HG03571 (cell line): Measurements from ENCODE around the gene FIS1.
"Not testable (repeated sequence)": the region's sequence is repeated elsewhere in the genome, so short reads cannot be mapped to it uniquely, and the experiment has no call there.

ENCODE experiments used
- ATAC-seq: cut with Tn5 transposase; IDR thresholded peaks from one replicate; pipeline ENCODE4 v1.9.1; 2021; ENCODE audit not compliant: unreplicated experiment

Gene FIS1

GRCh38 chr7:101258243-101258731, 13.4 kb upstream of the FIS1 start:
- ATAC-seq = no peak

GRCh38 chr7:101255796-101256195, 10.9 kb upstream of the FIS1 start:
- no peak for ATAC-seq

- ATAC-seq = not testable (repeated sequence)
Observed at GRCh38 chr7:101253199-101253598, 8.3 kb upstream of the FIS1 start.

- peak; percentile 97 for ATAC-seq
Observed at GRCh38 chr7:101251871-101252659, 7.2 kb upstream of the FIS1 start.

GRCh38 chr7:101250324-101250723, 5.4 kb upstream of the FIS1 start:
- no peak for ATAC-seq

GRCh38 chr7:101248276-101248675, 3.4 kb upstream of the FIS1 start:
- no peak for ATAC-seq

GRCh38 chr7:101245147-101245668, 327 bp upstream of the FIS1 start:
- no peak for ATAC-seq

GRCh38 chr7:101243646-101244374, 1.1 kb downstream of the FIS1 start:
- no peak for ATAC-seq

- ATAC-seq = no peak
Observed at GRCh38 chr7:101241443-101242349, 3.2 kb downstream of the FIS1 start.

GRCh38 chr7:101241015-101241363, 3.9 kb downstream of the FIS1 start:
- ATAC-seq = no peak

GRCh38 chr7:101240226-101241014, 4.5 kb downstream of the FIS1 start:
- no peak for ATAC-seq

GRCh38 chr7:101239951-101240220, 5.0 kb downstream of the FIS1 start:
- ATAC-seq = no peak

- no peak for ATAC-seq
Observed at GRCh38 chr7:101239191-101239950, 5.5 kb downstream of the FIS1 start.

GRCh38 chr7:101238226-101239182, 6.4 kb downstream of the FIS1 start:
- ATAC-seq = no peak

GRCh38 chr7:101237206-101238067, 7.4 kb downstream of the FIS1 start, which contains the start of gene CLDN15:
Gene CLDN15 (minus strand): TSS chr7:101237802. CDS start chr7:101237581, 221 bp downstream.
- ATAC-seq = no peak

- ATAC-seq = no peak
Observed at GRCh38 chr7:101236292-101236835, 8.5 kb downstream of the FIS1 start.

GRCh38 chr7:101235522-101235921, 9.4 kb downstream of the FIS1 start:
- no peak for ATAC-seq
